PC-9 (cell line): ENCODE data around the gene TP53AIP1. TPM values are rescaled to one million over a fixed set of nuclear protein-coding genes. Genes with fewer than 3 reads are reported as not detected.
A peak's percentile ranks its signal among the peaks of the same experiment; 100 is the strongest.

Experiments
- BruUV-seq: library from RNA; stranded (reverse); fragments of 400-500 nt; replicated peaks from 2 replicates; lab custom pipeline; 2021; lab: Mats Ljungman, UMichigan
- CTCF ChIA-PET: fragments of 300-600 bp; sonication (Branson Sonifier 250); formaldehyde crosslinking; loops from one replicate; lab custom pipeline; 2022; ENCODE audit warnings: antibody characterized with exemption; lab: Charles Lee
- POLR2A ChIA-PET: fragments of 300-600 bp; sonication (Branson Sonifier 250); formaldehyde crosslinking; loops from one replicate; lab custom pipeline; 2022; ENCODE audit warnings: antibody characterized with exemption; ENCODE audit not compliant: unreplicated experiment; lab: Charles Lee
- DNase-seq, 2 experiments: peaks; one replicate each; pipeline versions ENCODE4 v3.0.0 to v3.0.0-alpha.2; 2015 to 2022; ENCODE audit warnings: mixed read lengths in 1 of 2
- H2AFZ ChIP-seq: fragments of 200-600 bp; sonication (generic); 2 replicates; pipeline ENCODE4 v1.8.1; 2017; ENCODE audit warnings: antibody characterized with exemption
- H3F3A ChIP-seq: fragments of 200-600 bp; sonication (generic); 2 replicates; pipeline ENCODE4 v1.8.1; 2017; ENCODE audit warnings: antibody characterized with exemption, mild to moderate bottlenecking, low read depth; ENCODE audit not compliant: insufficient read depth
- H3K27ac ChIP-seq: fragments of 200-600 bp; sonication (generic); 2 replicates; pipeline ENCODE4 v1.6.1; 2016; ENCODE audit warnings: mixed run types
- H3K27me3 ChIP-seq: fragments of 200-600 bp; sonication (generic); 2 replicates; pipeline ENCODE4 v1.6.1; 2016; ENCODE audit warnings: low read depth, mixed run types; ENCODE audit not compliant: insufficient read depth
- H3K36me3 ChIP-seq: fragments of 200-600 bp; sonication (generic); 2 replicates; pipeline ENCODE4 v1.6.1; 2016; ENCODE audit warnings: low read depth, mixed run types
- H3K4me1 ChIP-seq: fragments of 200-600 bp; sonication (generic); replicated peaks from 2 replicates; pipeline ENCODE4 v1.6.1; 2016; ENCODE audit warnings: mixed run types; ENCODE audit not compliant: insufficient read depth
- H3K4me2 ChIP-seq: fragments of 200-600 bp; sonication (generic); 2 replicates; pipeline ENCODE4 v1.6.1; 2017; ENCODE audit warnings: mixed run types
- H3K4me3 ChIP-seq: fragments of 200-600 bp; sonication (generic); 2 replicates; pipeline ENCODE4 v1.6.1; 2016; ENCODE audit warnings: mixed run types
- H3K79me2 ChIP-seq: fragments of 200-600 bp; sonication (generic); 2 replicates; pipeline ENCODE4 v1.6.1; 2017; ENCODE audit warnings: low read depth, mixed run types
- H3K9me2 ChIP-seq: fragments of 200-600 bp; sonication (generic); 2 replicates; pipeline ENCODE4 v1.8.1; 2017; ENCODE audit warnings: mild to moderate bottlenecking; ENCODE audit not compliant: insufficient read depth
- H3K9me3 ChIP-seq: fragments of 200-600 bp; sonication (generic); 2 replicates; pipeline ENCODE4 v1.8.1; 2016; ENCODE audit warnings: low read depth; ENCODE audit not compliant: insufficient read depth
- H4K20me1 ChIP-seq: fragments of 200-600 bp; sonication (generic); 2 replicates; pipeline ENCODE4 v1.8.1; 2017; ENCODE audit not compliant: insufficient read depth
- EZH2 ChIP-seq: fragments of 200-600 bp; sonication (generic); IDR thresholded peaks from 2 replicates; pipeline ENCODE4 v1.8.0; 2017; ENCODE audit warnings: antibody characterized with exemption, low read depth
- intact Hi-C: fragments of 100-400 bp; cut with micrococcal nuclease; formaldehyde crosslinking; loops from one replicate; pipeline ENCODE4 v1.10.0; 2022; ENCODE audit not compliant: unreplicated experiment
- total RNA-seq: library from RNA; stranded (reverse); gene quantifications from 2 replicates; pipeline ENCODE4 v1.2.3, GENCODE V29; 2021
- TF ChIP-seq, protein P1 (sequence below): fragments of 200-600 bp; sonication (generic); conservative IDR thresholded peaks from 2 replicates; pipeline ENCODE4 v1.6.1; 2017; ENCODE audit warnings: mixed run types, antibody characterized with exemption, mild to moderate bottlenecking, moderate library complexity

The TP53AIP1 gene
- total RNA-seq, 1 experiment from 2014 or later = not detected

DNA sequence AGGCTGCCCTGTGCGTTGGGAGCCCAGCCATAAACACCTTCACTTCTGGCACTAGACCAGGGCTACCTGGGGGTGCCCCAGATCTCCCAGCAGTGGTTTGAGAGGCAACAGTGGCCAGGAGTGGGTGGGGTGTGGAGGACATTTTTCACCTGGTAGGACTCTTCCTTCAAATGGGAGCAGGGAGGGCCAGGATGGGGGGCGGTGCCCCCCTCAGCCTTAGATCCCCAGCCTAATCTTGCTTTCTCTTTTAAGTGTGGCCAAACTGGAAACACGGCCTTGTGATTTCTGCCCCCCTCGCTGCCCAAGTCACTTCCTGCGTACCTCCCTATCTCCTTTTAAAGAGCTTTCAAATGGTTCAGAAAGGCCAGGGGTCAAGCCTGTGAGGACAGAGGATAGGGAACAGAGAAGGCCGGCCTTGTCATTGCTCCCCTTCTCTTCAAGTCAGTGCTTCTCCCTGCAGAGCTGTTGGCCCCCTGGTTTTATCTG, 50.7 kb downstream of the TP53AIP1 start:
- no peaks in the 10 kb centered on the region for H3K79me2 ChIP-seq

DNA sequence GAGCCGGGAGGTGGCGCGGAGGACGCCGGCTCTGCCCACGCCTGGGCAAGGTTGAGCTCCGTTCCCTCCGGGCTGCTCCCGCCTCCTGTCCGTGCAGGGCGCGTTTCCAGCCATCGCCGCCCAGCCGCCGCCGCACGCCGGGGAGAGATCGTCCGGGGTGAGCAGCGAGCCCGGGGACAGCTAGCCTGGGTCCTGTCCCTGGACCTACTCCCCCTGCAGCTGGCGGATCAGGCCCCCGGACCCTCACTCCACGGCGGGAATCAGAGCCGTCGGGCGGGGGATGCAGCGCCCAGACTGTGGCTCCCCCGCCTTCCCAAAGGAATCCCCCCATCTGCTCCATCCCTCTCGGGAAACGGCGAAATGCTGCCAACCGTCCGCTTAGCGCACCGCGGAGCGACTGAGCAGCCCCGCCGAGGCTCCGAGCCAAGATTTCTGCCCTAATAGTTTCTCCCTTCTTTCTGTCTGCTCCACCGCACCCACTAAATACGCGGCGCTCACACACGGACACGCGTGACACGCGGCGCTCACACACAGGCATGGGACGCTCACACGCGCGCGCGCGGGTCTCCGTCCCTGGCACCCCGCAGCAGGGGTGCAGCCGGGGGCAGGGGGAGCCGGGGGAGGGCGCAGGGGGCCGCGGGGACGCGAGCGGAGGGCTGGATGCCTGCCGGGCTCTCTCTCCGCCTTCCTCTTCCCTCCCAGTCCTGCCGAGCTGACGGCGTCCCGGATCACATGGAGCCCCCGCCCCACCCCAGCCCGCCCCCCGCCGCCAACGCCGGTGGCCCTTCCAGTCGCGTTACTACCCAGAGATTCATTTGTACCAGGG, 51.9 kb downstream of the TP53AIP1 start, which contains the start of gene KCNJ5:
Gene KCNJ5, plus strand, starts transcription at position 814 of the 826 bp plus-strand sequence. CDS start 19,918 bp downstream, outside the sequence.
- H3K9me3 ChIP-seq = no peaks in the 10 kb centered on the region
- H3K4me3 ChIP-seq = peak within 1 kb of the TSS; percentile 39; the same call in 1 of the 2 replicates
- TF ChIP-seq EZH2 = no peak
- TF ChIP-seq, protein P1, sequence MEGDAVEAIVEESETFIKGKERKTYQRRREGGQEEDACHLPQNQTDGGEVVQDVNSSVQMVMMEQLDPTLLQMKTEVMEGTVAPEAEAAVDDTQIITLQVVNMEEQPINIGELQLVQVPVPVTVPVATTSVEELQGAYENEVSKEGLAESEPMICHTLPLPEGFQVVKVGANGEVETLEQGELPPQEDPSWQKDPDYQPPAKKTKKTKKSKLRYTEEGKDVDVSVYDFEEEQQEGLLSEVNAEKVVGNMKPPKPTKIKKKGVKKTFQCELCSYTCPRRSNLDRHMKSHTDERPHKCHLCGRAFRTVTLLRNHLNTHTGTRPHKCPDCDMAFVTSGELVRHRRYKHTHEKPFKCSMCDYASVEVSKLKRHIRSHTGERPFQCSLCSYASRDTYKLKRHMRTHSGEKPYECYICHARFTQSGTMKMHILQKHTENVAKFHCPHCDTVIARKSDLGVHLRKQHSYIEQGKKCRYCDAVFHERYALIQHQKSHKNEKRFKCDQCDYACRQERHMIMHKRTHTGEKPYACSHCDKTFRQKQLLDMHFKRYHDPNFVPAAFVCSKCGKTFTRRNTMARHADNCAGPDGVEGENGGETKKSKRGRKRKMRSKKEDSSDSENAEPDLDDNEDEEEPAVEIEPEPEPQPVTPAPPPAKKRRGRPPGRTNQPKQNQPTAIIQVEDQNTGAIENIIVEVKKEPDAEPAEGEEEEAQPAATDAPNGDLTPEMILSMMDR = no peak
- no TSS peak for BruUV-seq
- H3K79me2 ChIP-seq = no peaks in the 10 kb centered on the region
- CTCF ChIA-PET = interaction anchor here (0.9 kb wide), 1 partner anchor 58 kb away, joined by 3 read pairs; no protein-coding TSS in a partner anchor
- no peaks in the 10 kb centered on the region for H3K4me1 ChIP-seq
- POLR2A ChIA-PET = interaction anchor here (0.6 kb wide), 1 partner anchor 487 kb away, joined by 3 read pairs; no protein-coding TSS in a partner anchor
- H3K27ac ChIP-seq = no peak within 1 kb of the TSS
- DNase-seq = peak in 1 of 2 experiments; percentile 32
- peak within 1 kb of the TSS; percentile 76 for H3K4me2 ChIP-seq
- H3K27me3 ChIP-seq = peaks cover 19% of the 10 kb centered on the region; the same call in 1 of the 2 replicates
- no peaks in the 10 kb centered on the region for H4K20me1 ChIP-seq
- H2AFZ ChIP-seq = no peak within 1 kb of the TSS
- H3K36me3 ChIP-seq = no peaks in the 10 kb centered on the region
- intact Hi-C loops = no loop called here
- H3K9me2 ChIP-seq = no peaks in the 10 kb centered on the region
- H3F3A ChIP-seq = no peaks in the 10 kb centered on the region

More for the DNA sequence above, 50.7 kb downstream of the TP53AIP1 start:
- BruUV-seq = no TSS peak
- no peak for DNase-seq
- H3K9me3 ChIP-seq = no peaks in the 10 kb centered on the region
- no peak overlapping the region for H3K27ac ChIP-seq
- no peaks in the 10 kb centered on the region for H3K4me1 ChIP-seq
- peaks cover 19% of the 10 kb centered on the region; the same call in 1 of the 2 replicates for H3K27me3 ChIP-seq
- H3K9me2 ChIP-seq = no peaks in the 10 kb centered on the region
- no peak overlapping the region for H2AFZ ChIP-seq
- TF ChIP-seq, protein P1 = no peak
- TF ChIP-seq EZH2 = no peak
- H3K36me3 ChIP-seq = no peaks in the 10 kb centered on the region
- H3K4me2 ChIP-seq = no peak overlapping the region
- intact Hi-C loops = no loop called here
- POLR2A ChIA-PET = interaction anchor here (0.7 kb wide), 1 partner anchor 11 kb away, joined by 4 read pairs; no protein-coding TSS in a partner anchor
- no peaks in the 10 kb centered on the region for H4K20me1 ChIP-seq
- CTCF ChIA-PET = interaction anchor here (0.9 to 1.2 kb wide), 2 partner anchors 57 to 65 kb away, joined by 3 to 5 read pairs; no protein-coding TSS in a partner anchor
- no peaks in the 10 kb centered on the region for H3F3A ChIP-seq
- no peak overlapping the region for H3K4me3 ChIP-seq

- no peaks in the 10 kb centered on the region for H3K9me3 ChIP-seq
- H4K20me1 ChIP-seq = no peaks in the 10 kb centered on the region
- H3K27ac ChIP-seq = no peak overlapping the region
- peak overlapping the region; percentile 76 for H3K4me2 ChIP-seq
- ChIA-PET CTCF (no interaction called here), POLR2A (interaction anchor here (0.6 kb wide), 1 partner anchor 488 kb away, joined by 3 read pairs; no protein-coding TSS in a partner anchor)
- H3K4me3 ChIP-seq = peak overlapping the region; percentile 39; the same call in 1 of the 2 replicates
- no peak overlapping the region for H2AFZ ChIP-seq
- H3K36me3 ChIP-seq = no peaks in the 10 kb centered on the region
- TF ChIP-seq, protein P1 = no peak
- TF ChIP-seq EZH2 = no peak
- H3K27me3 ChIP-seq = peaks cover 19% of the 10 kb centered on the region; the same call in 1 of the 2 replicates
- H3F3A ChIP-seq = no peaks in the 10 kb centered on the region
- no peaks in the 10 kb centered on the region for H3K9me2 ChIP-seq
- no peaks in the 10 kb centered on the region for H3K79me2 ChIP-seq
- no peaks in the 10 kb centered on the region for H3K4me1 ChIP-seq
- intact Hi-C loops = no loop called here
- DNase-seq = no peak
- no TSS peak for BruUV-seq
Observed at GRCh38 chr11:128890216-128890542, 52.5 kb downstream of the TP53AIP1 start.
